Esophagus squamous epithelium (tissue), 4 donors: ENCODE data around the gene KDM4C.

ENCODE experiments used
- CTCF ChIP-seq, 6 experiments: fragments of 450-650 bp in 4 of 6; fragments of 200-600 bp in 2 of 6; sonication (generic) in 2 of 6; IDR thresholded peaks; one replicate each; pipeline ENCODE4 v1.5.1; 2016 to 2019; ENCODE audit warnings: antibody characterized with exemption in 6 of 6, mild to moderate bottlenecking in 4 of 6, moderate library complexity in 4 of 6
- POLR2A ChIP-seq, 4 donors: fragments of 450-650 bp; IDR thresholded peaks; one replicate each; pipeline ENCODE4 v1.6.1; 2017; ENCODE audit warnings: antibody characterized with exemption in 4 of 4, mild to moderate bottlenecking in 4 of 4, moderate library complexity in 3 of 4

- TF ChIP-seq CTCF (IDR thresholded peaks at IDR 0.05) (no peak), POLR2A (IDR thresholded peaks at IDR 0.05) (no peak)
These were observed 679 bp upstream of the KDM4C start for GRCh38 chr9:6757132-6757455.
